ENCODE measurements around the gene STAG3. TPM values are rescaled to one million over a fixed set of nuclear protein-coding genes. Genes with fewer than 3 reads are reported as not detected.

STAG3 gene
- total RNA-seq, 1 donor from 2014 or later: 0.36 TPM

- H2AFZ ChIP-seq (ENCODE audit: low read depth, low read length): no peak overlapping the region
- H3K4me2 ChIP-seq (ENCODE audit: low read length): peak overlapping the region; percentile 92
- H3K4me3 Mint-ChIP-seq (ENCODE audit: unreplicated experiment): peak overlapping the region; percentile 84
- peak overlapping the region; percentile 77 for H3K4me3 ChIP-seq (ENCODE audit: insufficient read depth, low read depth, low read length)
- H3K36me3 ChIP-seq (ENCODE audit: insufficient read depth, low read length): peaks cover 9% of the 10 kb centered on the region
- H3K27ac Mint-ChIP-seq (ENCODE audit: unreplicated experiment): peak overlapping the region; percentile 50
- no peaks in the 10 kb centered on the region for H3K27me3 ChIP-seq (ENCODE audit: insufficient read depth, low read length)
- H3K36me3 Mint-ChIP-seq (ENCODE audit: low read depth, unreplicated experiment): peaks cover 10% of the 10 kb centered on the region
- DNase-seq (ENCODE audit: low read depth) (no peak), FAIRE-seq (no peak)
- no peaks in the 10 kb centered on the region for H3K9me3 Mint-ChIP-seq (ENCODE audit: unreplicated experiment)
- TF ChIP-seq EZH2 (IDR thresholded peaks at IDR 0.05; ENCODE audit: insufficient read depth, low read length): no peak
- no peak for TF ChIP-seq CTCF (IDR thresholded peaks at IDR 0.05; ENCODE audit: insufficient read depth, low read depth, low read length)
- peaks cover 35% of the 10 kb centered on the region for H3K79me2 ChIP-seq (ENCODE audit: insufficient read depth, low read length)
- H3K9ac ChIP-seq (ENCODE audit: low read length): peak overlapping the region; percentile 93
- H3K27ac ChIP-seq (ENCODE audit: low read depth, low read length): no peak overlapping the region
- H3K27me3 Mint-ChIP-seq (ENCODE audit: low read depth, unreplicated experiment): peaks cover 2% of the 10 kb centered on the region
- H3K4me1 ChIP-seq (ENCODE audit: insufficient read depth, low read length): peaks cover 7% of the 10 kb centered on the region
- peaks cover 47% of the 10 kb centered on the region for H4K20me1 ChIP-seq (ENCODE audit: insufficient read depth, low read length)
- H3K9me3 ChIP-seq (ENCODE audit: insufficient read depth, low read depth, low read length): no peaks in the 10 kb centered on the region
- peaks cover 7% of the 10 kb centered on the region for H3K4me1 Mint-ChIP-seq (ENCODE audit: low read depth, unreplicated experiment)
Measured at GRCh38 chr7:100157069-100157333, 20.7 kb upstream of the STAG3 start.

GRCh38 chr7:100157334-100158228 lies 20.1 kb upstream of the STAG3 start:
- Histone ChIP-seq H3K4me2 (ENCODE audit: low read length) (peak overlapping the region; percentile 92), H4K20me1 (ENCODE audit: insufficient read depth, low read length) (peaks cover 44% of the 10 kb centered on the region), H3K36me3 (ENCODE audit: insufficient read depth, low read length) (peaks cover 9% of the 10 kb centered on the region), H3K9me3 (ENCODE audit: insufficient read depth, low read depth, low read length) (no peaks in the 10 kb centered on the region), H3K27me3 (ENCODE audit: insufficient read depth, low read length) (no peaks in the 10 kb centered on the region), H2AFZ (ENCODE audit: low read depth, low read length) (no peak overlapping the region), H3K4me3 (ENCODE audit: insufficient read depth, low read depth, low read length) (peak overlapping the region; percentile 77), H3K9ac (ENCODE audit: low read length) (peak overlapping the region; percentile 93), H3K4me1 (ENCODE audit: insufficient read depth, low read length) (peaks cover 7% of the 10 kb centered on the region), H3K27ac (ENCODE audit: low read depth, low read length) (no peak overlapping the region), H3K79me2 (ENCODE audit: insufficient read depth, low read length) (peaks cover 35% of the 10 kb centered on the region)
- TF ChIP-seq CTCF (IDR thresholded peaks at IDR 0.05; ENCODE audit: insufficient read depth, low read depth, low read length): no peak
- TF ChIP-seq EZH2 (IDR thresholded peaks at IDR 0.05; ENCODE audit: insufficient read depth, low read length): no peak
- H3K27ac Mint-ChIP-seq (ENCODE audit: unreplicated experiment): peak overlapping the region; percentile 50
- DNase-seq (ENCODE audit: low read depth): peak; percentile 22
- H3K27me3 Mint-ChIP-seq (ENCODE audit: low read depth, unreplicated experiment): peaks cover 2% of the 10 kb centered on the region
- no peak for FAIRE-seq
- no peaks in the 10 kb centered on the region for H3K9me3 Mint-ChIP-seq (ENCODE audit: unreplicated experiment)
- peaks cover 7% of the 10 kb centered on the region for H3K4me1 Mint-ChIP-seq (ENCODE audit: low read depth, unreplicated experiment)
- H3K36me3 Mint-ChIP-seq (ENCODE audit: low read depth, unreplicated experiment): peaks cover 8% of the 10 kb centered on the region
- peak overlapping the region; percentile 84 for H3K4me3 Mint-ChIP-seq (ENCODE audit: unreplicated experiment)

All from astrocyte (in vitro differentiated cells and primary cell).